ENCODE data around the gene ARMC2.
"Not testable (repeated sequence)": the region's sequence is repeated elsewhere in the genome, so short reads cannot be mapped to it uniquely, and the experiment has no call there.

Gene ARMC2, protein sequence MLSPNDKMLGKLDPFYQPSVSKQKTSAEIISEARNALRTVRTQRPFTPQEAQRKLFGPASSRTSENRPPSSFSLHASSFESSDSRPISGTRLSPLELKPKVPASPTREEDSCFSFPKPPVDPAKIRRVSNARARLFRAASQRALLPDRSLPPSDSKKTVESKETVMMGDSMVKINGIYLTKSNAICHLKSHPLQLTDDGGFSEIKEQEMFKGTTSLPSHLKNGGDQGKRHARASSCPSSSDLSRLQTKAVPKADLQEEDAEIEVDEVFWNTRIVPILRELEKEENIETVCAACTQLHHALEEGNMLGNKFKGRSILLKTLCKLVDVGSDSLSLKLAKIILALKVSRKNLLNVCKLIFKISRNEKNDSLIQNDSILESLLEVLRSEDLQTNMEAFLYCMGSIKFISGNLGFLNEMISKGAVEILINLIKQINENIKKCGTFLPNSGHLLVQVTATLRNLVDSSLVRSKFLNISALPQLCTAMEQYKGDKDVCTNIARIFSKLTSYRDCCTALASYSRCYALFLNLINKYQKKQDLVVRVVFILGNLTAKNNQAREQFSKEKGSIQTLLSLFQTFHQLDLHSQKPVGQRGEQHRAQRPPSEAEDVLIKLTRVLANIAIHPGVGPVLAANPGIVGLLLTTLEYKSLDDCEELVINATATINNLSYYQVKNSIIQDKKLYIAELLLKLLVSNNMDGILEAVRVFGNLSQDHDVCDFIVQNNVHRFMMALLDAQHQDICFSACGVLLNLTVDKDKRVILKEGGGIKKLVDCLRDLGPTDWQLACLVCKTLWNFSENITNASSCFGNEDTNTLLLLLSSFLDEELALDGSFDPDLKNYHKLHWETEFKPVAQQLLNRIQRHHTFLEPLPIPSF

DNA sequence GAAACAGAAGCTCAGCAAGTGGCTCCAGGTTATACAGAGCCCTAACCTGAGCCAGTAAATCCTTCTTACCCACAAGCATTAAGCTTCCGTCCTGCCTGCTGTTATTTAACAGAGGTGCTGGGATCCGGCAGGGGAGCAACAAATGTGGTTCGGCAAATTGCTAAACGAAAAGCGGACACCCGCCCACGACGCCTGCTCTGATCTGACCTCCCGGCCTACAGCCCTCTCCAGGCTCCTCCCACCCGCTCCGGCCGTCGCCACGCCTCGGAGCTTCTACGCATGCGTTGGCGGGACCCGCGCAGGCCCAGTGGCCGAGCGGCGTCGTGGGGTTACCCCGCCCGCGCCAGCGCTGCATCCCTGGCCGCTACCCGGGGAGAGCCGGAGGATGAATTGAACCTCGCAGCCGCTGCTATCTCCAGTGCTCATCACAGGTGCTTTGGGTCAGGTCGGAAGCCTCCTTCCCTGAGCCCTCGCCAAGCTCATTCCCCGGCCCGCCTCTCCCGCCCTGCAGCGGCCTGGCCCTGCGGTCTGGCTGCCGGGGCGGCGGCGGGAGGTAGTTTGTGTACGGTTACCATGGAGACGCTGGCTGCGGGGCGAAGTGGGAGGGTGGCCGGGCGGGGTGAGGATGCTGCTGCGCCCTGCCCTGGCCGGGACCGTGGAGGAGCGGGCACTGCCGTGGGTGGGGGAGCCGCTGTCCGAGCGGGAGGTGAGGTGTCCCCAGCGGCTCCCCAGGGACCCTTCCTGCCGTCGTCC is at the start of gene ARMC2:
Gene ARMC2, plus strand, starts transcription at position 307 of the 753 bp plus-strand sequence. CDS start 5,846 bp downstream, outside the sequence.
- DNase-seq (ENCODE audit: low read depth): peak; percentile 68

DNA sequence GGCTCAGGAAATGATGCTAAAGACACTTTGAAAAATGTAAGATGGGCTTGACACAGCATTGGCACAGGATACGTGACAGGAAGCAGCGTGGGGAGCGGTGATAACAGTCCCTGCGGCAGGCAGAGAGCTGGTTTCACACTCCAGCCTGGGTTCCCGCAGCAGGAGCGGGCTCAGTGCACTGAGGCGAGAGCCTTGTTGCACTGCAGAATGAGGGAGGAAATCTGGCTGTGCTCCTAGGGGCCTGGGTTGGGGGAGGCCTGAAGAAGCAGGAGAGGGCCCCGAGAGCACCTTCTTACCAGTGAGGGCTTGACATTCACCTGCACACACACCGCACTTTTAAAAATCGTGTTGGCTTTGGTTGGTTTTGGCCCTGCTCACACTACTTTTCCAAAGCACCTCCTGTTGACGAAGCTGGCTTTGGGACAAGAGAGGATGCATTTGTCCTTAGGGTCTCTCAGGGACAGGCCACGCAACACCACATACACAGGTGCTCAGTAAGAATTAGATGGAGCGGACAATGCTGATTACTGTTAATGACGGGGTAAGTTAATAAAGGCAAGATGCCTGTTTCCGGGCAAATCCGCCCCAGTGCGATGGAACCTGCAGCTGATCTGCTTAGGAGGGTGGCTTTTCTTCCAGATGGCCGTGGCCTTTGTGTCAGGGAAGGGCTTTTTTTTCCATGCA is 49.4 kb upstream of the ARMC2 start:
- peak; percentile 11 for DNase-seq (ENCODE audit: low read depth)

DNA sequence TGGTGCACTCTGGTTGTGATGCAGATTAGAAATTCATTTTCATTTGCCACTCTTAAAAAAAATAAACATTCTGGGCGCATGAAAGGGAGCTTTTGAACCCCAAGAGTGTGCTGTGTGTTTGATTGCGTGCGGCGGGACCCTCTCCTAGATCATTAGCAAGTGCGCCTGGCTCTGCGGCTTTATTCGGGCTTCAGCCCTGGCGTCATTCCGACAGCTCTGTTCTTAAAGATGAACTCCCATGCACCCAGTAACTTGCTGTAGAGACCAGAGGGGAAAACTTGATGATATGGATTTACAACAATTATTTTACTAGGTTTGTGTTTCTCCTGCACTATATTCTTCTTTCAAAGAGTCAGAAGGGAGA is 48.9 kb upstream of the ARMC2 start:
- no peak for DNase-seq (ENCODE audit: low read depth)

GRCh38 chr6:108799791-108800190 is 48.4 kb upstream of the ARMC2 start:
- no peak for DNase-seq (ENCODE audit: low read depth)

DNA sequence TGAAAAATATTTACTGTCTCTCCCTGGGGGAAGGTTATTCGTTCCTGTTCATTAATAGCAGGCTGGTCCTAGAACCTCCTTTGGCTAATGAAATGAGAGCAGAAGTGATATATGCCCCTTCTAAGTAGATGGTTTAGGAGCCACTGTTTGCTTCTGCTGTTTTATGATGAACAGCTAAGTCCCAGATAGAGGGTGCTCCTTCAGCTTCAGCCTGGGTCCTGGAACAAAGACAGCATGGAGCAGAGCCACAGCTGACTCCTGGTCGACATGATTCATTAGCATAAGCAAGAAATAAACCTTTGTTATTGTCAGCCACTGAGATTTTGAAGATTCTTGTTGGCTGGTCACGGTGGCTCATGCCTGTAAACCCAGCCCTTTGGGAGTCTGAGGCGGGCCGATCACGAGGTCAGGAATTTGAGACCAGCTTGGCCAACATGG is 47.8 kb upstream of the ARMC2 start:
- DNase-seq (ENCODE audit: low read depth): no peak

DNA sequence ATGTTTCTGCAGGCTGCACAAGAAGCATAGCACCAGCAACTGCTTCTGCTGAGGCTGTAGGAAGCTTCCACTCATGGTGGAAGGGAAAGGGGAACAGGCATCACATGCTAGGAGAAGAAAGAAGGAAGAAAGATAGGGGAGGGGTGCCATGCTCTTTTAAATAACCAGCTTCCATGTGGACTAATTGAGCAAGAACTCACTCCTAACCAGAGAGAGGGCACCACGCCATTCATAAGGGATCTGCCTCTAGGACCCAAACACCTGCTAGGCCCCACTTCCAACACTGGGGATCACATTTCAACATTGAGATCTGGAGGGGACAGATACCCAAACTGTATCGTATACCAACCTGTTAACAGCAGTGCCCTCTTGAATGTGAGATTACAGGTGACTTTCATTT is 46.9 kb upstream of the ARMC2 start:
- no peak for DNase-seq (ENCODE audit: low read depth)

DNA sequence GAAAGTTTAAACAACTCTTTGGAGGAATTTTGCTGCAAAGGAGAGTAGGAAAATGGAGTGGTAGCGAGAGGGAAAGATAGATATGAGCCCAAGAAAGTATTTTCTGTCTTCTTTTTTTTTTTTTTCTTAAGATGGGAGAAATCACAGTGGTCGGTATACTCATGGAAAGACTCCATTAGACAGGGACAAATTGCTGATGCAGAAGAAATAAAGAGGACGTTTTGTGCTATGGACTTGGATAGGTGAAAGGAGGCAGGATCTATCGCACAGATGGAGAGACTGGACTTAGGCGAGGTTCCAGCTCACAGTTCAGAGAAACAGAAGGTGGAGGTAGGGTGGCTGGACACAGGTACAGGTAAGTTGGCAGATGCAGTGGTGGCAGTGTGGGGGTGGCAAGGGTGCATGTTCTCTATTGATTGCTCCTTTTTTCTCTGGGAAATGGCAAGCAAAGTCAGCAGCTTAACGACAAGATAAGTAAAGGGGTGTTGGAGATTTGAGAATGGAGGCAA is 44.2 kb upstream of the ARMC2 start:
- no peak for DNase-seq (ENCODE audit: low read depth)

DNA sequence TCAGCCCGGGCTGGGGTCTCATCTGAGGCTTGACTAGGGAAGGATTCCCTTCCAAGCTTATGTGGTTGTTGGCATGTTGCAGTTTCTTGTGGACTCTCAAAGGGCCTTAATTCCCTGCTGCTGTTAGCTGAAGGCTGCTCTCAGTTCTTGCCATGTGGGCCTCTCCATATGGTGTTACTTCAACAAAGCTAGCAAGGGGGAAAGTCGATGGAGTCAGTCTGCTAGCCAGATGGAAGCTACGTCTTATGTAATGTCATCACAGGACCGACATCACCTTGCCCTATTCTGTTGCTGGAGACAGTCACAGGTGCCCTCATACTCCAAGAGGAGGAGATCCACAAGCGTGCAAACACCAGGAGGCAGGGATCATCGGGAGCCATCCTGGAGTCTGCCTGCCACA is 43.3 kb upstream of the ARMC2 start:
- no peak for DNase-seq (ENCODE audit: low read depth)

- DNase-seq (ENCODE audit: low read depth): no peak
These were observed 42.5 kb upstream of the ARMC2 start for GRCh38 chr6:108805611-108806167.

GRCh38 chr6:108806171-108806570 is 42.1 kb upstream of the ARMC2 start:
- DNase-seq (ENCODE audit: low read depth): no peak

DNA sequence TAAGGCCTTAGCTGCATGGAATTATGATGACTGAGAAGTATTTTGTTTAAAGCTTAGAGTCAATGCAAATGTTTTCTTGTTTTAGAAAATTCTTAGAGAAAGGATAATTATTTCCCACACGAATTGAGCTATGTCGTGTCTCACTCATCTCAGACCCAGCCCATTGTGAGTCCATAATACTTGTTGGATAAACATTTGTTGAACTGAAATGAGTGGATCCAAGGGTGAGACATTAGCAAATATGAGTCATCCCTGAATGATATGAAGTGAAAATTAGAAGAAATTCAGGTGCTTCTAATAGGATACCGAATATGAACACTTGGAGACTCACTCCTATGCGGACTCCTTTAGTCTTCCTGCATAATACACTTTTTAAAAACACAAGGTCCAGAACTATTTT is 41.6 kb upstream of the ARMC2 start:
- no peak for DNase-seq (ENCODE audit: low read depth)

DNA sequence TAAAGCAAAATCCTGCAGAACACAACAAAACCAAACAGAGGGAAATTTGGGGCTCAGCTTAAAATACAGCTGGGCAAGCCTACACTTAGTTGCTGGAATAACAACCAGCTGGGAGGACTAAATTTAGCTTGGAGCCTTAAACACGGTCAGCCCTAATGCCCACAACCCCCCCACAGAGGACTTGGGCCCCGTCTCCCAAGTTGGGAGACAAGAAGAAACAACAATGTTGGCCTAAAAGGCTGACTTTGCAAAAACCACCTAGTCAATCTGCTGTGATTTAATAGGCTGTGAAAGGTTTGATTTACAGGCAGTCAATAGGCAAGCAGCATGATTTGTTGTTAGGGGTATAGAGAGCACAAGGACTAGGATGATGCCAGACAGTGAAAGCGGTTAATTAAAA is 40.3 kb upstream of the ARMC2 start:
- no peak for DNase-seq (ENCODE audit: low read depth)

DNA sequence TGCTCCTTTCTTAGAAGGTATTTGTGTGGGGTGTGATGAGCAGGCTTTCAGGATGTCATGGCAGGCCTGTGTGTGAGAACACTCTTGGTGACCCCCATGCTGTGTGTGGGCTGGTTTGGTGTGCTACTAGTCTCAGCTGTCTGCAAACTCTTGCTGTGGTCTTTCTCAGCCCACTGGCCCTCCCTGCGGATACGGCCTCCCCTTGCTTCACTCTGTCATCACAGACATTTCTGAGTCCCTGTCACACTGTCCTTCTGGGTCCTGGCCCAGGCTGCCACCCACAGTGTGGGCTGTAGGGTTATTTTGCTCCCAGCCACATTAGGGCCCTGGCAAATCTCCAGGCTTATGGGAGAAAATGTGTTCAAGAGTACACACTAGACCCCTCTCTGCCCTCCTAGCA is 39.0 kb upstream of the ARMC2 start:
- no peak for DNase-seq (ENCODE audit: low read depth)

DNA sequence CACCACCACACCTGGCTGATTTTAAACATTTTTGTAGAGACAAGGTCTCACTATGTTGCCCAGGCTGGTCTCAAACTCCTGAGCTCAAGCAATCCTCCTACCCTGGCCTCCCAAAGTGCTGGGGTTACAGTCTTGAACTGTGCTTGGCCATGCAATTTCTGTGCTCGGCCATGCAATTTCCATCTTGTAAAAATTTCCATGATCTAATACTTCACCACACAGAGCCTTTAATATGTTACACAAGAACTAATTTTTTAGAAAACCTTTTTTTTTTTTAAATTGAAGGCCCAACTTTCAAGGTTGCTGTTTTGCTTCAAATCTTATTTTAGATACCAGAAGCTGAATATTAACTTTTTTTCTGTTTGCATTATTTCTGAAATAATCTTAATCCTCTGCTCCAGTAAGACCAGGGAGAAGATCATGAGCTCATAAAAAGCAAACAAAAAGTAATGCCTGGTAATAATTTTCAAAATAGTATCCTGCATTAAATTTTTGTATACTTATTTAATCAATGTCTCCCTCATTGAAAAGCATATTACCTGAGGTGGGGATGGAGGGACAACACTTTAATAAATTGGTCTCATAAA is 38.1 kb upstream of the ARMC2 start:
- no peak for DNase-seq (ENCODE audit: low read depth)

DNA sequence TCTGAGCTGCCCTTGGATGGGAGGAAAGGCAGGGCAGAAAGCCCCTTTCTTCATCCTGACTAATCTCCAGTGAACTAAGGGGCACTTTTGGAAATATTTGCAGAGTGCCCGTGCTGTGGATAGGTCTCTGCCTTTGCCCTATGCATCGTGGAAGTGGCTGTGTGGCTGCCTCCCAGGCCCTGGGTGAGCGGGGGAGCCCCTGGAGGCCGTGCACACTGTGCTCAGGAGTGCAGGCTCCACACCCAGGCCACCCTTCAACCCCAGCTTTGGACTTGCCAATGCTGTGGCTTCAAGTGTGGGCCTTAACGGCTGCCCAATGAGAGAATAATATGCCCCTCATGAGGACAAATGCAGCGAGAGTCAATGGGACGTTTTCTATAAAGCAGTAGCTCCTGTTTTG is 36.7 kb upstream of the ARMC2 start:
- DNase-seq (ENCODE audit: low read depth): no peak

DNA sequence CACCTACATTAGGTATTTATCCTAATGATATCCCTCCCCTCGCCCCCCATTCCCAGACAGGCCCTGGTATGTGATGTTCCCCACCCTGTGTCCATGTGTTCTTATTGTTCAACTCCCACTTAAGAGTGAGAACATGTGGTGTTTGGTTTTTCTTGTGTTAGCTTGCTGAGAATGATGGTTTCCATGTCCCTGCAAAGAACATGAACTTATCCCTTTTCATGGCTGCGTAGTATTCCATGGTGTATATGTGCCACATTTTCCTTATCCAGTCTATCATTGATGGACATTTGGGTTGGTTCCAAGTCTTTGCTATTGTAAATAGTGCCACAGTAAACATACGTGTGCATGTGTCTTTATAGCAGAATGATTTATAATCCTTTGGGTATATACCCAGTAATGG is 35.0 kb upstream of the ARMC2 start:
- DNase-seq (ENCODE audit: low read depth): not testable (repeated sequence)

GRCh38 chr6:108817276-108817675 is 30.9 kb upstream of the ARMC2 start:
- not testable (repeated sequence) for DNase-seq (ENCODE audit: low read depth)

- no peak for DNase-seq (ENCODE audit: low read depth)
These were observed 28.2 kb upstream of the ARMC2 start for GRCh38 chr6:108820006-108820405.

DNA sequence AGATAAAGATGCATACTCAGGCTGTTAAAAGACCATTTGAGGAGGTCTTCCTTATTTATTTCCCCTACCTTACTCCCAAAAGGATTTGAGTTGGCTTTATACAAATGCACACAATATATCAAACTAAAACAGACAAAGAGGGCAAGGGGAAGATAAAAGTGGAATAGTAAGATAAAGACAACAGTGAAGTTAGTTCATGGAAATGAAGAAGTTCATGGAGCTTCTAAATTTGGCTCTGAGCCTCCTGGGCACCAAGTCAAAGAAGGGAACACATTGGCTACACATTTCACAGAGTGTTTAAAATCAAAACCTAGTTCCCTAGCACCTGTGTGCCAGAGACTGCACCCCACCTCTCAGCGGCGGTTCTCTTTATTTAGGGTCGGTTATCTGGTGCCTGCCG is 25.8 kb upstream of the ARMC2 start:
- DNase-seq (ENCODE audit: low read depth): no peak

- no peak for DNase-seq (ENCODE audit: low read depth)
These were observed 22.9 kb upstream of the ARMC2 start for GRCh38 chr6:108825326-108825725.

DNA sequence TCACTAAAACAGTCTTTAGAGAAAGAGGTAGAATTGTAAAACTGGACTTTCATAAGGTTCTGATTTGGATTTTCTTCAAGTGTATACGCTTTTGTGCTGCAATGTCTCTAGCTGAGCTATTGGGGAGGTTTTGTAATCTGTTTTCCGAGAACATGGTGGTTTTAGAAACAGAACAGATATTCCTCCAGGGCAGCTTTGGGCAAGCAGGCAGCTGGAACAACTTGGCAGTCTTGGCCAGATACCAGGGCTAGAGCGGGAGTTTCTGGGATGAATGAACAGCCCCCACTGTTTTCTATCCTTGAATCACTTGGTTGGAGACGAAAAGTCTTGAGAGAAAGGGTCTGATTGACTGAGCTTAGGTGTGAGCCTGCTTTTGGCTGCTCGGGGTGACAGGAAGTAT is 17.1 kb upstream of the ARMC2 start:
- no peak for DNase-seq (ENCODE audit: low read depth)
